ENCODE results near the gene MROH7. TPM values are rescaled to one million over a fixed set of nuclear protein-coding genes. Genes with fewer than 3 reads are reported as not detected.
A peak's percentile ranks its signal among the peaks of the same experiment; 100 is the strongest.

The MROH7 gene
- total RNA-seq, 1 experiment from 2014 or later = not detected

GRCh38 chr1:54754486-54755285, 113.1 kb downstream of the MROH7 start:
- no peak overlapping the region for H3K4me2 ChIP-seq
- H3K4me1 ChIP-seq (replicated peaks; ENCODE audit: insufficient read depth) = no peaks in the 10 kb centered on the region
- no peaks in the 10 kb centered on the region for H3K9me2 ChIP-seq (ENCODE audit: insufficient read depth)
- H3K4me3 ChIP-seq = no peak overlapping the region
- no peaks in the 10 kb centered on the region for H3K27me3 ChIP-seq (ENCODE audit: insufficient read depth, low read depth)
- H3F3A ChIP-seq (ENCODE audit: insufficient read depth, low read depth) = no peaks in the 10 kb centered on the region; the same call in 1 of the 2 replicates
- H3K27ac ChIP-seq = no peak overlapping the region
- no peaks in the 10 kb centered on the region for H3K9me3 ChIP-seq (ENCODE audit: insufficient read depth, low read depth)
- BruUV-seq (replicated peaks) = no TSS peak
- ChIA-PET CTCF (no interaction called here), POLR2A (ENCODE audit: unreplicated experiment) (no interaction called here)
- no peaks in the 10 kb centered on the region for H3K36me3 ChIP-seq (ENCODE audit: low read depth)
- H4K20me1 ChIP-seq (ENCODE audit: insufficient read depth) = no peaks in the 10 kb centered on the region
- H2AFZ ChIP-seq = no peak overlapping the region
- no peak for DNase-seq
- TF ChIP-seq, protein P1, sequence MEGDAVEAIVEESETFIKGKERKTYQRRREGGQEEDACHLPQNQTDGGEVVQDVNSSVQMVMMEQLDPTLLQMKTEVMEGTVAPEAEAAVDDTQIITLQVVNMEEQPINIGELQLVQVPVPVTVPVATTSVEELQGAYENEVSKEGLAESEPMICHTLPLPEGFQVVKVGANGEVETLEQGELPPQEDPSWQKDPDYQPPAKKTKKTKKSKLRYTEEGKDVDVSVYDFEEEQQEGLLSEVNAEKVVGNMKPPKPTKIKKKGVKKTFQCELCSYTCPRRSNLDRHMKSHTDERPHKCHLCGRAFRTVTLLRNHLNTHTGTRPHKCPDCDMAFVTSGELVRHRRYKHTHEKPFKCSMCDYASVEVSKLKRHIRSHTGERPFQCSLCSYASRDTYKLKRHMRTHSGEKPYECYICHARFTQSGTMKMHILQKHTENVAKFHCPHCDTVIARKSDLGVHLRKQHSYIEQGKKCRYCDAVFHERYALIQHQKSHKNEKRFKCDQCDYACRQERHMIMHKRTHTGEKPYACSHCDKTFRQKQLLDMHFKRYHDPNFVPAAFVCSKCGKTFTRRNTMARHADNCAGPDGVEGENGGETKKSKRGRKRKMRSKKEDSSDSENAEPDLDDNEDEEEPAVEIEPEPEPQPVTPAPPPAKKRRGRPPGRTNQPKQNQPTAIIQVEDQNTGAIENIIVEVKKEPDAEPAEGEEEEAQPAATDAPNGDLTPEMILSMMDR (conservative IDR thresholded peaks at IDR 0.05) = no peak
- TF ChIP-seq EZH2 (IDR thresholded peaks at IDR 0.05; ENCODE audit: low read depth) = no peak
- intact Hi-C loops (cut with micrococcal nuclease; ENCODE audit: unreplicated experiment) = no loop called here
- no peaks in the 10 kb centered on the region for H3K79me2 ChIP-seq (ENCODE audit: low read depth)

DNA sequence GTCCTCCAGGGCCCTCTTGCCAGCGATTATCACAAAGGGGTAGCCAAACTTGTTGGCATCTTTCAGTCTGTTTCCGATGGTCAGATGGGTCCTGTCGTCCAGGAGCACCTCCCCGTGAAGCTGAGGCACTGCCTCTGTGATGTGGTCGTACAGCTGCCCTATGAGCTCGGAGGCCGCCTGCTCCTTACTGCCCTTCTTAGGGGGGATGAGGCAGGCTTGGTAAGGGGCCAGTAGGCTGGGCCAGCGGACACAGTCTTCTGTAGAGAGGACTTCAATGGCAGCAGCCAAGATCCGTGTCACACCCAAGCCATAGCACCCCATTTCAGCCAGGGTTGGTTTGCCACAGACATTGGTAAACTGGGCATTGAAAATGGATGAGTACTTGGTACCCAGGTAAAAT, 116.2 kb downstream of the MROH7 start:
- TF ChIP-seq, protein P1 (conservative IDR thresholded peaks at IDR 0.05) = no peak
- no peak for TF ChIP-seq EZH2 (IDR thresholded peaks at IDR 0.05; ENCODE audit: low read depth)
- no peaks in the 10 kb centered on the region for H3K9me3 ChIP-seq (ENCODE audit: insufficient read depth, low read depth)
- H4K20me1 ChIP-seq (ENCODE audit: insufficient read depth) = no peaks in the 10 kb centered on the region
- no peak overlapping the region for H3K27ac ChIP-seq
- TSS peak; percentile 2 for BruUV-seq (replicated peaks)
- H3K4me3 ChIP-seq = no peak overlapping the region
- no peak for DNase-seq
- H3K79me2 ChIP-seq (ENCODE audit: low read depth) = peaks cover 6% of the 10 kb centered on the region
- ChIA-PET CTCF (no interaction called here), POLR2A (ENCODE audit: unreplicated experiment) (no interaction called here)
- H3K36me3 ChIP-seq (ENCODE audit: low read depth) = no peaks in the 10 kb centered on the region
- H3K4me1 ChIP-seq (replicated peaks; ENCODE audit: insufficient read depth) = no peaks in the 10 kb centered on the region; the same call in 1 of the 2 replicates
- no peak overlapping the region for H2AFZ ChIP-seq
- H3K27me3 ChIP-seq (ENCODE audit: insufficient read depth, low read depth) = no peaks in the 10 kb centered on the region
- intact Hi-C loops (cut with micrococcal nuclease; ENCODE audit: unreplicated experiment) = no loop called here
- H3K9me2 ChIP-seq (ENCODE audit: insufficient read depth) = no peaks in the 10 kb centered on the region
- no peaks in the 10 kb centered on the region; the same call in 1 of the 2 replicates for H3F3A ChIP-seq (ENCODE audit: insufficient read depth, low read depth)
- no peak overlapping the region for H3K4me2 ChIP-seq

DNA sequence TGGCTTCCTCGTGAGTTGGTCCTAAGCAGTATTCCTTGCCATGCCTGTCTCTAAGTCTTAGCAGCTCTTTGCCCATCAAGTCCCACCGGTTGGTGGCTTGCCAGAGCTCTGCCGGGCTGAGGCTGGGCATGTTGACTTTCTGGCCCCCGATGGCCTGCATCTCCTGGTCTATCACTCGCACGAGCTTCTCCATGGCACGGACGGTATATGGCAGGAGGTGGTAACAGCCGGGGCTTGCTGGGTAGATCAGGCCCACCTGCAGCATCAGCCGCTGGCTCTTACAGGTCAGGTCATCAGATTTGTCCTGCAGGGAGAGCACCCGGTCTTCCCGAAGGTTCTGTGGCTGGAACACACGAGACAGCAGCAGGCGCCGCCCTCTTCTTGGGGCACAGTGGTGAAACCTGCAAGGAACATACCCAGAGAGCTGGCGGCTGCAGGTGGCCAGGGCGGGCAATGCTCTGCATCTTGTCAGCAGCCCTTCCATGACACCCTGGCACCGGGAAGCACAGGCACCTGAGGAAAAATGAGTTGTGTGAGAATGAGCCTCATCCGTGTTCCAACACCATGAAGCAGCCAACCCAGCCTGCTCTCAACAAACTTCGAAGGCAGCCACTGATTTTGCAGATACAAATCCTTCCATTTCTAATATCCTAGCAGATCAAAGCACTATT, 117.2 kb downstream of the MROH7 start:
- no peak for DNase-seq
- no peaks in the 10 kb centered on the region for H3K36me3 ChIP-seq (ENCODE audit: low read depth)
- H3F3A ChIP-seq (ENCODE audit: insufficient read depth, low read depth) = no peaks in the 10 kb centered on the region; the same call in 1 of the 2 replicates
- ChIA-PET CTCF (no interaction called here), POLR2A (ENCODE audit: unreplicated experiment) (no interaction called here)
- no peak overlapping the region for H2AFZ ChIP-seq
- BruUV-seq (replicated peaks) = no TSS peak
- no peaks in the 10 kb centered on the region for H3K9me2 ChIP-seq (ENCODE audit: insufficient read depth)
- intact Hi-C loops (cut with micrococcal nuclease; ENCODE audit: unreplicated experiment) = no loop called here
- TF ChIP-seq, protein P1 (conservative IDR thresholded peaks at IDR 0.05) = no peak
- TF ChIP-seq EZH2 (IDR thresholded peaks at IDR 0.05; ENCODE audit: low read depth) = no peak
- H3K4me1 ChIP-seq (replicated peaks; ENCODE audit: insufficient read depth) = no peaks in the 10 kb centered on the region; the same call in 1 of the 2 replicates
- no peaks in the 10 kb centered on the region for H3K9me3 ChIP-seq (ENCODE audit: insufficient read depth, low read depth)
- no peaks in the 10 kb centered on the region for H4K20me1 ChIP-seq (ENCODE audit: insufficient read depth)
- H3K27me3 ChIP-seq (ENCODE audit: insufficient read depth, low read depth) = no peaks in the 10 kb centered on the region
- H3K4me3 ChIP-seq = no peak overlapping the region
- no peak overlapping the region for H3K27ac ChIP-seq
- peaks cover 16% of the 10 kb centered on the region for H3K79me2 ChIP-seq (ENCODE audit: low read depth)
- H3K4me2 ChIP-seq = no peak overlapping the region

Other genes with a start within 250 kb of the MROH7 start
- 26.2 and 26.5 TPM in 2 replicates for gene SSBP3, start 235.4 kb upstream of the MROH7 start, total RNA-seq (2021)
- gene ACOT11, start 93.6 kb upstream of the MROH7 start, total RNA-seq (2021) = 24.9 and 25.7 TPM in 2 replicates
- not detected in 2 replicates for gene FAM151A, start 18.3 kb upstream of the MROH7 start, total RNA-seq (2021)
- gene TTC4, start 74.1 kb downstream of the MROH7 start, total RNA-seq (2021) = 30.4 and 31.5 TPM in 2 replicates
- gene PARS2, start 122.7 kb downstream of the MROH7 start, total RNA-seq (2021) = 12.9 and 13.4 TPM in 2 replicates
- gene TTC22, start 159.5 kb downstream of the MROH7 start, total RNA-seq (2021) = 24.1 and 26.3 TPM in 2 replicates
- gene DHCR24, start 245.4 kb downstream of the MROH7 start, total RNA-seq (2021) = 195 and 369 TPM in 2 replicates

Measured in PC-9 (cell line).